Osteoblast (primary cell): ENCODE measurements around the gene PIGL. TPM values are rescaled to one million over a fixed set of nuclear protein-coding genes. Genes with fewer than 3 reads are reported as not detected.

ENCODE experiments used
- DNase-seq: peaks from one replicate; pipeline ENCODE4 v3.0.0; 2011; ENCODE audit warnings: low spot score, mixed read lengths; ENCODE audit not compliant: insufficient read length; ENCODE audit errors: missing footprints
- H2AFZ ChIP-seq: 2 replicates; pipeline ENCODE4 v1.6.0; 2011; ENCODE audit warnings: mild to moderate bottlenecking, low read length
- H3K27ac ChIP-seq: 2 replicates; pipeline ENCODE4 v1.5.1; 2011; ENCODE audit warnings: mild to moderate bottlenecking, low read depth, low read length, moderate library complexity
- H3K27me3 ChIP-seq: 2 replicates; pipeline ENCODE4 v1.6.0; 2012; ENCODE audit warnings: mild to moderate bottlenecking, control low read depth, inconsistent platforms, low read length, moderate library complexity; ENCODE audit not compliant: insufficient read depth
- H3K36me3 ChIP-seq: 2 replicates; pipeline ENCODE4 v1.5.1; 2011; ENCODE audit warnings: mild to moderate bottlenecking, low read length, control low read depth, moderate library complexity; ENCODE audit not compliant: insufficient read depth
- H3K4me1 ChIP-seq: 2 replicates; pipeline ENCODE4 v1.5.1; 2011; ENCODE audit warnings: mild to moderate bottlenecking, low read length, control low read depth, moderate library complexity; ENCODE audit not compliant: insufficient read depth
- H3K4me2 ChIP-seq: 2 replicates; pipeline ENCODE4 v1.6.0; 2011; ENCODE audit warnings: mild to moderate bottlenecking, low read length; ENCODE audit not compliant: insufficient read depth
- H3K4me3 ChIP-seq: fragments of 200-600 bp; sonication (generic); 3 replicates; pipeline ENCODE4 v1.5.1; 2012; ENCODE audit warnings: mild to moderate bottlenecking, low read length, inconsistent platforms; ENCODE audit not compliant: insufficient read depth
- H3K79me2 ChIP-seq: 2 replicates; pipeline ENCODE4 v1.6.0; 2012; ENCODE audit warnings: mild to moderate bottlenecking, low read length, control low read depth, inconsistent platforms; ENCODE audit not compliant: insufficient read depth
- H3K9me3 ChIP-seq: 2 replicates; pipeline ENCODE4 v1.5.1; 2011; ENCODE audit warnings: low read depth, low read length, control low read depth
- H4K20me1 ChIP-seq: 2 replicates; pipeline ENCODE4 v1.6.0; 2012; ENCODE audit warnings: mild to moderate bottlenecking, low read length, control low read depth; ENCODE audit not compliant: insufficient read depth
- CTCF ChIP-seq: IDR thresholded peaks from 2 replicates; pipeline ENCODE4 v1.5.1; 2011; ENCODE audit warnings: mild to moderate bottlenecking, low read depth, low read length, moderate library complexity; ENCODE audit errors: extremely low read depth
- small RNA-seq: library from RNA; depleted of rRNA; stranded (forward); fragments of <200 nt; gene quantifications from one replicate; pipeline ENCODE3, GENCODE V24; 2012
- total RNA-seq: library from RNA; depleted of rRNA; stranded (reverse); fragments of >200 nt; gene quantifications from 2 replicates; pipeline ENCODE4 v1.2.3, GENCODE V29; 2012

The PIGL gene
- total RNA-seq, 1 donor: 23.5 TPM

GRCh38 chr17:16371742-16372141, 154.7 kb downstream of the PIGL start:
- Histone ChIP-seq H2AFZ (no peak overlapping the region), H3K4me1 (peaks cover 11% of the 10 kb centered on the region), H3K79me2 (no peaks in the 10 kb centered on the region), H3K27me3 (no peaks in the 10 kb centered on the region), H3K4me2 (no peak overlapping the region), H3K9me3 (no peaks in the 10 kb centered on the region), H3K36me3 (no peaks in the 10 kb centered on the region), H4K20me1 (no peaks in the 10 kb centered on the region), H3K27ac (no peak overlapping the region), H3K4me3 (no peak overlapping the region)
- DNase-seq: no peak
- no peak for TF ChIP-seq CTCF

- H3K36me3 ChIP-seq: no peaks in the 10 kb centered on the region
- DNase-seq: peak; percentile 83
- no peak for TF ChIP-seq CTCF
- no peak overlapping the region for H3K27ac ChIP-seq
- H3K79me2 ChIP-seq: no peaks in the 10 kb centered on the region
- H3K27me3 ChIP-seq: no peaks in the 10 kb centered on the region
- no peak overlapping the region for H3K4me3 ChIP-seq
- no peak overlapping the region for H2AFZ ChIP-seq
- H3K4me1 ChIP-seq: peaks cover 24% of the 10 kb centered on the region
- no peaks in the 10 kb centered on the region for H4K20me1 ChIP-seq
- H3K9me3 ChIP-seq: no peaks in the 10 kb centered on the region
- no peak overlapping the region for H3K4me2 ChIP-seq
Measured at GRCh38 chr17:16374146-16374938, 157.3 kb downstream of the PIGL start.

Small RNAs within 50 kb of the gene (small RNA-seq; reads per million reads assigned to genes)
- not detected for gene MIR1288

Other genes starting within 250 kb of the PIGL start
- 11.6 and 14.7 TPM in 2 replicates for gene ZSWIM7, start 217.5 kb upstream of the PIGL start, total RNA-seq
- gene TTC19, start 217.4 kb upstream of the PIGL start, total RNA-seq: 31.8 and 39.8 TPM in 2 replicates
- gene NCOR1, start 1.7 kb upstream of the PIGL start, total RNA-seq: 70.7 and 86.9 TPM in 2 replicates
- 5.1 and 6.8 TPM in 2 replicates for gene CENPV, start 136.3 kb downstream of the PIGL start, total RNA-seq
- 1,190 and 1,199 TPM in 2 replicates for gene UBB, start 163.9 kb downstream of the PIGL start, total RNA-seq
- gene TRPV2, start 198.4 kb downstream of the PIGL start, total RNA-seq: 62.5 and 71.3 TPM in 2 replicates